A549 (cell line): ENCODE data around the gene VAT1L. TPM values are rescaled to one million over a fixed set of nuclear protein-coding genes. Genes with fewer than 3 reads are reported as not detected.

Experiments
- ATAC-seq, 2 experiments: fragments of 200-7000 bp in 1 of 2; fragments of >200 bp in 1 of 2; cut with Nextera tagmentation in 1 of 2; cut with Tn5 transposase in 1 of 2; 3 replicates each; pipeline versions ENCODE4 v1.8.0 to v1.9.1; 2018 to 2020; ENCODE audit warnings: mild to moderate bottlenecking in 1 of 2, moderate library complexity in 1 of 2
- CTCF ChIA-PET: fragments of 300-600 bp; sonication (Branson Sonifier 250); formaldehyde crosslinking; extraction: SDS; loops from one replicate; lab custom pipeline; 2021; ENCODE audit warnings: antibody characterized with exemption, inconsistent platforms; lab: Yijun Ruan, JAX
- POLR2A ChIA-PET: fragments of 350-600 bp; formaldehyde crosslinking; extraction: SDS; loops from one replicate; lab custom pipeline; 2021; ENCODE audit warnings: antibody characterized with exemption, inconsistent platforms; lab: Yijun Ruan, JAX
- DNase-seq, 2 experiments: peaks; one replicate each; pipeline versions ENCODE4 v3.0.0 to v3.0.0-alpha.2; 2011 to 2016; ENCODE audit warnings: low read depth in 1 of 2, low spot score in 1 of 2
- FAIRE-seq: peaks from 2 replicates; lab custom pipeline; 2011; peaks lifted over from hg19 to GRCh38; lab: Jason Lieb, UNC
- H3K27ac ChIP-seq, 2 experiments: fragments of >200 bp; sonication (Bioruptor Twin); formaldehyde crosslinking; 3 replicates each; pipeline ENCODE4 v1.5.1; 2016 to 2017
- H3K4me1 ChIP-seq: fragments of >200 bp; sonication (Bioruptor Twin); formaldehyde crosslinking; 3 replicates; pipeline ENCODE4 v1.6.1; 2016
- H3K4me2 ChIP-seq: fragments of >200 bp; sonication (Bioruptor Twin); formaldehyde crosslinking; 3 replicates; pipeline ENCODE4 v1.6.1; 2016
- H3K4me3 ChIP-seq: fragments of >200 bp; sonication (Bioruptor Twin); formaldehyde crosslinking; 3 replicates; pipeline ENCODE4 v1.5.1; 2016
- H3K9me3 ChIP-seq: fragments of >200 bp; sonication (Bioruptor Twin); formaldehyde crosslinking; 3 replicates; pipeline ENCODE4 v1.6.1; 2016
- EHF ChIP-seq: fragments of 250-450 bp; sonication (Bioruptor Pico); IDR thresholded peaks from 2 replicates; pipeline ENCODE4 v1.5.0; 2020; ENCODE audit warnings: mild to moderate bottlenecking
- EHMT2 ChIP-seq: fragments of 200-600 bp; sonication (generic); IDR thresholded peaks from 2 replicates; pipeline ENCODE4 v1.6.1; 2016; ENCODE audit warnings: antibody characterized with exemption, low read depth, mild to moderate bottlenecking, moderate library complexity
- EP300 ChIP-seq, 2 experiments: fragments of >200 bp; sonication (Bioruptor Twin); formaldehyde crosslinking; IDR thresholded peaks; 2 replicates in 1 of 2; 3 replicates in 1 of 2; pipeline ENCODE4 v1.6.1; 2016 to 2017
- FOXS1 ChIP-seq: fragments of 250-450 bp; sonication (Bioruptor Pico); IDR thresholded peaks from 2 replicates; pipeline ENCODE4 v1.5.0; 2020; ENCODE audit warnings: mild to moderate bottlenecking, moderate library complexity
- HDAC2 ChIP-seq: fragments of 200-600 bp; sonication (generic); IDR thresholded peaks from 2 replicates; pipeline ENCODE4 v1.6.1; 2016
- HOXB13 ChIP-seq: fragments of 250-450 bp; sonication (Bioruptor Pico); IDR thresholded peaks from 2 replicates; pipeline ENCODE4 v1.5.0; 2020; ENCODE audit warnings: low read depth, mild to moderate bottlenecking, moderate library complexity
- KDM1A ChIP-seq: fragments of 200-600 bp; sonication (generic); IDR thresholded peaks from 2 replicates; pipeline ENCODE4 v1.6.1; 2016; ENCODE audit warnings: low read depth, mild to moderate bottlenecking
- MYC ChIP-seq: IDR thresholded peaks from 2 replicates; pipeline ENCODE4 v1.6.1; 2012; ENCODE audit warnings: mild to moderate bottlenecking, inconsistent platforms, low read length, improper control_type of control experiment, borderline replicate concordance
- NFE2L2 ChIP-seq: fragments of 150-350 bp; conservative IDR thresholded peaks from 2 replicates; pipeline ENCODE4 v1.6.1; 2014; ENCODE audit warnings: low read length
- PHF8 ChIP-seq: fragments of 200-600 bp; sonication (generic); IDR thresholded peaks from 2 replicates; pipeline ENCODE4 v1.6.1; 2016; ENCODE audit warnings: low read depth, mild to moderate bottlenecking, antibody characterized with exemption, moderate library complexity, borderline replicate concordance
- POLR2AphosphoS2 ChIP-seq: conservative IDR thresholded peaks from 2 replicates; pipeline ENCODE4 v1.6.1; 2012; ENCODE audit warnings: low read length, improper control_type of control experiment, inconsistent platforms
- RAD21 ChIP-seq, 2 experiments: fragments of >200 bp in 1 of 2; sonication (Bioruptor Twin) in 1 of 2; formaldehyde crosslinking in 1 of 2; IDR thresholded peaks in 1 of 2; conservative IDR thresholded peaks in 1 of 2; 2 replicates in 1 of 2; 3 replicates in 1 of 2; pipeline ENCODE4 v1.6.1; 2012 to 2018; ENCODE audit warnings: inconsistent platforms in 1 of 2
- RCOR1 ChIP-seq: fragments of 150-350 bp; IDR thresholded peaks from 2 replicates; pipeline ENCODE4 v1.6.1; 2014; ENCODE audit warnings: antibody characterized with exemption, low read length, low read depth
- RFX5 ChIP-seq: fragments of 450-650 bp; IDR thresholded peaks from 2 replicates; pipeline ENCODE4 v1.7.1; 2014; ENCODE audit warnings: antibody characterized with exemption, mild to moderate bottlenecking, moderate library complexity
- RNF2 ChIP-seq: fragments of 200-600 bp; sonication (generic); IDR thresholded peaks from 2 replicates; pipeline ENCODE4 v1.6.1; 2016; ENCODE audit warnings: low read depth, mild to moderate bottlenecking, antibody characterized with exemption, moderate library complexity, borderline replicate concordance
- SMC3 ChIP-seq: fragments of >200 bp; sonication (Bioruptor Twin); formaldehyde crosslinking; IDR thresholded peaks from 3 replicates; pipeline ENCODE4 v1.6.1; 2018; ENCODE audit warnings: inconsistent platforms
- TFCP2L1 ChIP-seq: fragments of 250-450 bp; sonication (Bioruptor Pico); IDR thresholded peaks from 2 replicates; pipeline ENCODE4 v1.5.0; 2021; ENCODE audit warnings: mild to moderate bottlenecking
- ZNF302 ChIP-seq: fragments of 250-450 bp; sonication (Bioruptor Pico); IDR thresholded peaks from 2 replicates; pipeline ENCODE4 v1.9.0; 2021; ENCODE audit warnings: inconsistent platforms, mild to moderate bottlenecking, moderate library complexity
- ZSCAN20 ChIP-seq: fragments of 250-450 bp; sonication (Bioruptor Pico); IDR thresholded peaks from 2 replicates; pipeline ENCODE4 v1.8.0; 2022; ENCODE audit warnings: mild to moderate bottlenecking, moderate library complexity
- WGBS: methylation state at CpG from one replicate; pipeline ENCODE4 v1.1.6; 2017; ENCODE audit errors: missing lambda C conversion rate; 5-methylcytosine and 5-hydroxymethylcytosine counted together
- polyA plus RNA-seq, 4 experiments: library from polyadenylated mRNA; depleted of rRNA in 3 of 4; stranded (reverse); fragments of >200 nt; fragmentation: RNase III in 1 of 4; extraction: RNeasy Plus Mini Kit Qiagen cat#74134 plus additional on column Dnase treatment in 1 of 4; gene quantifications; 2 replicates in 3 of 4; 3 replicates in 1 of 4; pipeline ENCODE4 v1.2.3, GENCODE V29; 2011 to 2017
- TF ChIP-seq, protein P1 (sequence below): fragments of 150-350 bp; IDR thresholded peaks from 2 replicates; pipeline ENCODE4 v1.6.1; 2014; ENCODE audit warnings: low read depth, mild to moderate bottlenecking, low read length
- TF ChIP-seq, protein P2 (sequence below): fragments of >200 bp; sonication (Bioruptor Twin); formaldehyde crosslinking; IDR thresholded peaks from 2 replicates; pipeline ENCODE4 v1.6.1; 2016
- TF ChIP-seq, protein P3 (sequence below): IDR thresholded peaks from 2 replicates; pipeline ENCODE4 v1.6.1; 2012
- TF ChIP-seq, protein P4 (sequence below): fragments of >200 bp; sonication (Bioruptor Twin); formaldehyde crosslinking; IDR thresholded peaks from 3 replicates; pipeline ENCODE4 v1.5.1; 2016
- TF ChIP-seq, protein P5 (sequence below): fragments of 250-450 bp; sonication (Bioruptor Pico); IDR thresholded peaks from 2 replicates; pipeline ENCODE4 v1.5.0; 2020; ENCODE audit warnings: low read depth, mild to moderate bottlenecking, moderate library complexity
- TF ChIP-seq, protein P6 (sequence below): IDR thresholded peaks from 2 replicates; pipeline ENCODE4 v1.6.1; 2012

The VAT1L gene
- polyA plus RNA-seq, 2 of the 4 experiments (the other 2 are of a cell fraction) = not detected

DNA sequence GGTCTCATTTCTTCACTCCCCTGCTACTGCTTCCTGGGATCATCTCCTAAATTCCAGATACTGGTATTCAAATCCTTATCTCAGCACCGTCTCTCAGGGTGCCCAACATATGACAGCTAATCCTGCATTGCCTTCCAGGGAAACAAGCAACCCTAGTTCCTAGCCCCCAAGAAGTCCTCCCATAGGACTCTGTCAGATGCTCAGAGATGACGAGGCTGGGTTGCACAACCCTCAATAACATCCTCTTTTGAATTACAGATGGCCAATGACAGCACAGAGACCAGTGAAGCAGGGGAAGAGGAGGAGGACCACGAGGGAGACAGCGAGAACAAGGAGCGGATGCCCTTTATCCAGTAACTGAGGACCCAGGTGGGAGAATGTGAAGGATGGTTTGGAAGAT, 189.0 kb downstream of the VAT1L start:
- WGBS = 3% methylated on average over 5 of the region's 5 CpGs
- ATAC-seq = no peak
- Histone ChIP-seq H3K4me2 (no peak overlapping the region), H3K4me3 (no peak overlapping the region), H3K4me1 (no peaks in the 10 kb centered on the region)
- CTCF ChIA-PET = no interaction called here
- TF ChIP-seq, protein P1, sequence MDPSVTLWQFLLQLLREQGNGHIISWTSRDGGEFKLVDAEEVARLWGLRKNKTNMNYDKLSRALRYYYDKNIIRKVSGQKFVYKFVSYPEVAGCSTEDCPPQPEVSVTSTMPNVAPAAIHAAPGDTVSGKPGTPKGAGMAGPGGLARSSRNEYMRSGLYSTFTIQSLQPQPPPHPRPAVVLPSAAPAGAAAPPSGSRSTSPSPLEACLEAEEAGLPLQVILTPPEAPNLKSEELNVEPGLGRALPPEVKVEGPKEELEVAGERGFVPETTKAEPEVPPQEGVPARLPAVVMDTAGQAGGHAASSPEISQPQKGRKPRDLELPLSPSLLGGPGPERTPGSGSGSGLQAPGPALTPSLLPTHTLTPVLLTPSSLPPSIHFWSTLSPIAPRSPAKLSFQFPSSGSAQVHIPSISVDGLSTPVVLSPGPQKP = no peak
- TF ChIP-seq EP300 (IDR thresholded peaks at IDR 0.05) = no peak
- TF ChIP-seq EHMT2 = no peak
- TF ChIP-seq, protein P2, sequence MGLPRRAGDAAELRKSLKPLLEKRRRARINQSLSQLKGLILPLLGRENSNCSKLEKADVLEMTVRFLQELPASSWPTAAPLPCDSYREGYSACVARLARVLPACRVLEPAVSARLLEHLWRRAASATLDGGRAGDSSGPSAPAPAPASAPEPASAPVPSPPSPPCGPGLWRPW = no peak
- TF ChIP-seq PHF8 = no peak
- TF ChIP-seq, protein P3, sequence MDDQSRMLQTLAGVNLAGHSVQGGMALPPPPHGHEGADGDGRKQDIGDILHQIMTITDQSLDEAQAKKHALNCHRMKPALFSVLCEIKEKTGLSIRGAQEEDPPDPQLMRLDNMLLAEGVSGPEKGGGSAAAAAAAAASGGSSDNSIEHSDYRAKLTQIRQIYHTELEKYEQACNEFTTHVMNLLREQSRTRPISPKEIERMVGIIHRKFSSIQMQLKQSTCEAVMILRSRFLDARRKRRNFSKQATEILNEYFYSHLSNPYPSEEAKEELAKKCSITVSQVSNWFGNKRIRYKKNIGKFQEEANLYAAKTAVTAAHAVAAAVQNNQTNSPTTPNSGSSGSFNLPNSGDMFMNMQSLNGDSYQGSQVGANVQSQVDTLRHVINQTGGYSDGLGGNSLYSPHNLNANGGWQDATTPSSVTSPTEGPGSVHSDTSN = no peak
- TF ChIP-seq, protein P4, sequence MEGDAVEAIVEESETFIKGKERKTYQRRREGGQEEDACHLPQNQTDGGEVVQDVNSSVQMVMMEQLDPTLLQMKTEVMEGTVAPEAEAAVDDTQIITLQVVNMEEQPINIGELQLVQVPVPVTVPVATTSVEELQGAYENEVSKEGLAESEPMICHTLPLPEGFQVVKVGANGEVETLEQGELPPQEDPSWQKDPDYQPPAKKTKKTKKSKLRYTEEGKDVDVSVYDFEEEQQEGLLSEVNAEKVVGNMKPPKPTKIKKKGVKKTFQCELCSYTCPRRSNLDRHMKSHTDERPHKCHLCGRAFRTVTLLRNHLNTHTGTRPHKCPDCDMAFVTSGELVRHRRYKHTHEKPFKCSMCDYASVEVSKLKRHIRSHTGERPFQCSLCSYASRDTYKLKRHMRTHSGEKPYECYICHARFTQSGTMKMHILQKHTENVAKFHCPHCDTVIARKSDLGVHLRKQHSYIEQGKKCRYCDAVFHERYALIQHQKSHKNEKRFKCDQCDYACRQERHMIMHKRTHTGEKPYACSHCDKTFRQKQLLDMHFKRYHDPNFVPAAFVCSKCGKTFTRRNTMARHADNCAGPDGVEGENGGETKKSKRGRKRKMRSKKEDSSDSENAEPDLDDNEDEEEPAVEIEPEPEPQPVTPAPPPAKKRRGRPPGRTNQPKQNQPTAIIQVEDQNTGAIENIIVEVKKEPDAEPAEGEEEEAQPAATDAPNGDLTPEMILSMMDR = no peak
- TF ChIP-seq ZSCAN20 (CRISPR knock-in tag) = no peak
- TF ChIP-seq SMC3 = no peak
- no peak for TF ChIP-seq TFCP2L1 (CRISPR knock-in tag)
- no peak for TF ChIP-seq RAD21 (conservative IDR thresholded peaks at IDR 0.05 in 1 of 2, IDR thresholded peaks at IDR 0.05 in 1 of 2)
- TF ChIP-seq KDM1A = no peak
- TF ChIP-seq FOXS1 (CRISPR knock-in tag) = no peak
- no peak for TF ChIP-seq EHF
- TF ChIP-seq RCOR1 = no peak
- TF ChIP-seq, protein P5, sequence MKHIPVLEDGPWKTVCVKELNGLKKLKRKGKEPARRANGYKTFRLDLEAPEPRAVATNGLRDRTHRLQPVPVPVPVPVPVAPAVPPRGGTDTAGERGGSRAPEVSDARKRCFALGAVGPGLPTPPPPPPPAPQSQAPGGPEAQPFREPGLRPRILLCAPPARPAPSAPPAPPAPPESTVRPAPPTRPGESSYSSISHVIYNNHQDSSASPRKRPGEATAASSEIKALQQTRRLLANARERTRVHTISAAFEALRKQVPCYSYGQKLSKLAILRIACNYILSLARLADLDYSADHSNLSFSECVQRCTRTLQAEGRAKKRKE (CRISPR knock-in tag) = no peak
- no peak for TF ChIP-seq ZNF302 (CRISPR knock-in tag)
- TF ChIP-seq NFE2L2 = no peak
- TF ChIP-seq, all 56 proteins: peak for 0
- POLR2A ChIA-PET = no interaction called here
- Histone ChIP-seq H3K27ac (no peak overlapping the region), H3K9me3 (no peaks in the 10 kb centered on the region)
- DNase-seq = no peak
- FAIRE-seq = no peak

DNA sequence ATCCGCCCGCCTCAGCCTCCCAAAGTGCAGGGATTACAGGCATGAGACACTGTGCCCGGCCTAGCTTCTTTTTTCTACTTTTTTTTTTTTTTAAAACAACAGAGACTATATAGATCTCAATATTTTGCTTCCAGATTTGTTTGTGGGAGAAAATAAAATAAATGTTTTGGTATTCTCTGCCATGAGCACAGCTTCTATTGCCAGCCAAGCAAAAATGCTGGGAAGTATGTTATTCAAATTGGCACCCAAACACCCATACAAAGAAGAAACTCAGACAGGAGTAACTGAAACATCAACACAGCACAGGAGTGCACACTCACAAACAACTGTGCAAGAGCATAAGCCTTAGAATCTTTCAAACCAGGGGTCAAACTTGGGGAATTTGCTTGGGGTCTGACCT, 196.7 kb downstream of the VAT1L start:
- Histone ChIP-seq H3K27ac (no peak overlapping the region), H3K4me3 (no peak overlapping the region), H3K4me1 (no peaks in the 10 kb centered on the region), H3K4me2 (no peak overlapping the region), H3K9me3 (no peaks in the 10 kb centered on the region)
- no peak for DNase-seq
- WGBS = 7% methylated on average over 3 of the region's 3 CpGs
- FAIRE-seq = no peak
- no peak for TF ChIP-seq POLR2AphosphoS2
- no peak for TF ChIP-seq PHF8
- TF ChIP-seq RFX5 = no peak
- TF ChIP-seq, protein P2 = no peak
- TF ChIP-seq RNF2 = no peak
- TF ChIP-seq, protein P6, sequence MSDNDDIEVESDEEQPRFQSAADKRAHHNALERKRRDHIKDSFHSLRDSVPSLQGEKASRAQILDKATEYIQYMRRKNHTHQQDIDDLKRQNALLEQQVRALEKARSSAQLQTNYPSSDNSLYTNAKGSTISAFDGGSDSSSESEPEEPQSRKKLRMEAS = no peak
- no peak for TF ChIP-seq MYC
- no peak for TF ChIP-seq TFCP2L1 (CRISPR knock-in tag)
- TF ChIP-seq HOXB13 (CRISPR knock-in tag) = no peak
- no peak for TF ChIP-seq HDAC2
- ChIA-PET POLR2A (no interaction called here), CTCF (interaction anchor here (4.7 kb wide), 1 partner anchor 18 kb away, joined by 18 read pairs; no protein-coding TSS in a partner anchor)
- ATAC-seq = no peak
